ENCODE measurements around the gene CCR2.

The CCR2 gene

GRCh38 chr3:46405301-46406019, 51.5 kb downstream of the CCR2 start:
- no peak for DNase-seq (ENCODE audit: low read depth in 2 of 2)

GRCh38 chr3:46406443-46406787, 52.5 kb downstream of the CCR2 start:
- DNase-seq (ENCODE audit: low read depth in 2 of 2) = no peak

DNA sequence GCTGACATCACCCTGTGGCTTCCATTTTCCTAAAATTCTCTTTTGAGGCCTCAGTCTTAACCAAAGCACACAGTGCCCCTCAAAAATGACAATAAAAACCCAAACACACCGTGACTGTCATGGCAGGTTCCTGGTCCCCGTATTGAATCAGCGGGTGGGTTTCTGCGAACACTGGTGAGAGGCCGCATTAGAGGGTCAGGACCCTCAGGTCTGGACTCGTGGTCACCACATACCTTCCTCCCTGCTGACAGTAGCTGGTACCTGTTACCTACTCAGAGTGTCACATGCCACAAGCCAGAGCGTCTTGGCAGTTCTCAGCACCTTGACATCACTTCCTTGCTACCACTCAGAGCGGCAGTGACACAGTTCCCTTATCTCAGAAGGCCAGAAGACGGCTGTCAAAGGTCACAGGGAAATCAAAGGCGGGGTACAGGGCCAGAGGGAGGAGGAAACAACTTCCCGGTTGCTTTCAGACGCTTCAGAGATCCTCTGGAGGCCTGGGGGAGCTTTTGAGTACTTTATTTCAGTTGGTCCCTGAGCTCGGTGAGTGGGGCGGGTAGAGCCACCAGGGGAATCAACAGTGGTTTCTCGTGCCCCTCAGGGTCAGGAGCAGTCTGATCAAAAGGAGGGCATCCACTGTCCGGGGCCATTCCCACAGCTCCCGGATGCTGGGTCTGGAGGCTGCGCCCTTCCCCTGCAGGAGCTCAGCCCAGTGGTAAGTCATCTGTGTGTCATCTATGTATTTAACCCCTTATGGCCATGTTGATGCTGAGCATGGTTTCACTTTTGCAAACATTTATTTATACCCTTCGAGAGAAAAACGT, 53.1 kb downstream of the CCR2 start, which contains the start of the genes CCR5AS and CCRL2:
Gene CCR5AS, minus strand, starts transcription at position 279 of the 824 bp plus-strand sequence.
Gene CCRL2, plus strand, starts transcription at position 472 of the 824 bp plus-strand sequence. CDS start 821 bp downstream, outside the sequence.
- no peak for DNase-seq (ENCODE audit: low read depth in 2 of 2)

- DNase-seq (ENCODE audit: low read depth in 2 of 2) = no peak
These were observed 54.1 kb downstream of the CCR2 start for GRCh38 chr3:46407970-46408369.

- DNase-seq (ENCODE audit: low read depth in 2 of 2) = no peak
These were observed 54.9 kb downstream of the CCR2 start for GRCh38 chr3:46408853-46409252.

DNA sequence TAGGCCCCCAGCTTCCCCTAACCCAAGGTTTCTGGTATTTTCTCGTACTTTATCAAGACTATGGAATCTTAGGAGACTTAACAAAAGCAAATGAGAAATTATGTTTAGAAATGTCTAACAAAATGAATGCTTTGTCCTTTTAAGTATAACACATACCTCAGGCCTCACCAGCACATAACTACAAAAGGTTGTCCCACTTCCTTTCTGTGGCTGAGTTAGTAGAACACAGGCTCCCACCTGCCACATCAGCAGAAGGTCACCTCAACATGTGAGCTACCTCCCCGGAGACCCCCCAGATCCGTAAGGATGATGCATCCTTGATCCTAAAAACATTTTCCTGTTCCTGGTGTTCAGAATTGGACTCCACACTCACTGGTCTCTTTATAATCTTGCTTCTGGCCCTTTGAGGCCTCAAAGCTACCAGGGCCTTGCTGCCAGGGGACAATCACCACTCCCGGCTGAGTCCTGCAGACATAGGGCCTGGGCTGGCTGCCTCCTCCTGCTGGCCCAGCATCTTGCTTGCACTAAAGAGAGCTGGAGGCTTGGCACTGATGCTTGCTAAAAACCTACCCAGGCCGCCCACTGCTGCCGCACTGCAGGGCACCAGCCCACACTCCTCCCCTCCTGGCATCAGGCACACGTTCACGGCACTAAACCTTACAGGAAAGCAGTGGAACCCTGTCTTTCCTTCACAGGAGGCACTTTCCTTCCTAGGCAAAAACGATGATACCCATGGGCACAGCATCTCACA, 56.0 kb downstream of the CCR2 start:
- no peak for DNase-seq (ENCODE audit: low read depth in 2 of 2)

Measured in fibroblast of skin of left biceps (primary cell).